GM12875 (cell line): ENCODE measurements around the gene PARP16.

Experiments used
- H3K4me3 ChIP-seq: one replicate; pipeline ENCODE4 v1.5.1; 2011; ENCODE audit warnings: low read depth, low read length, control low read depth
- TF ChIP-seq, protein P1 (sequence below): IDR thresholded peaks from 2 replicates; pipeline ENCODE4 v1.5.1; 2011; ENCODE audit warnings: low read depth, mild to moderate bottlenecking, control low read depth, inconsistent platforms, low read length, moderate library complexity, borderline replicate concordance; ENCODE audit not compliant: insufficient read depth

The PARP16 gene, protein sequence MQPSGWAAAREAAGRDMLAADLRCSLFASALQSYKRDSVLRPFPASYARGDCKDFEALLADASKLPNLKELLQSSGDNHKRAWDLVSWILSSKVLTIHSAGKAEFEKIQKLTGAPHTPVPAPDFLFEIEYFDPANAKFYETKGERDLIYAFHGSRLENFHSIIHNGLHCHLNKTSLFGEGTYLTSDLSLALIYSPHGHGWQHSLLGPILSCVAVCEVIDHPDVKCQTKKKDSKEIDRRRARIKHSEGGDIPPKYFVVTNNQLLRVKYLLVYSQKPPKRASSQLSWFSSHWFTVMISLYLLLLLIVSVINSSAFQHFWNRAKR

DNA sequence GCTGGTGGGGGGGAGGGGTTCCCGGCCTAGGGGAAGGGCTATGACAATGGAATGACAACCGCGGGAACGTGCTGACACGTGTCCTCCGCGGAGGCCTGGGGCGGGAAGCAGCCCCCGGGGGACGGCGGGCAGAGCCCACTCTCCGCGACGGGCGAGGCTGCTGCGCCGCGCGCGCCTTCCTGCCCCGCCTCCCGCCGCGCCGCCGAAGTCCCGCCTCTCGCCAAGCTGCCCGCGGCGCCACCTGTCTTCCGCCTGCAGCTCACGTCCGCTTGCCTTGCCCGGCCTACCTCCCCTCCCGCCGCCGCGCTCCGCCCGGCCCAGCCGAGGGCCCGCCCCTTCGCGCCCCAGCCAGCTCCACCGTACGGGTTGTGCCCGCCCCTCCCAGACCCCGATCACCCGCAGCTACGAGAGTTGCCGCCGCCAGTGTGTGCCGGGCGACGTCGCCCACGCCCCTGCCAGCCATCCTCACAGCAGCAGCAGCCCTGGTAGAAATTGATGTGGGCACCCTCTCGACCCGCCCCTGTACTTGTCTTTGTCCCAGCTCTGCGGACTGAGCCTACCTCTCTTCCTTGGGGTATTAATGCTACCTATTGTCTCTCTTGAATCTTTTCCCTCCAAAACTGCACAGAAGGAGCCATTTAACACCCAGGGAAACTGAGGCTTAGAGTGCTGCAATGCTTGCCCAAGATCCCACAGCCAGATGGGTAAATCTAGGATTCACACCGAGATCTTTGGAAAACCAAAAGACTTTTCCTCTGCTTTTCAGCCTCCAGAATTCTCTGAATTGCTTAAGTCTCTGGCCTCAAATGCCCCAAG lies at the start of gene PARP16:
Gene PARP16 (minus strand): TSS at position 180 of the 816 bp plus-strand sequence. CDS start 457 bp downstream, outside the sequence.
- TF ChIP-seq, protein P1, sequence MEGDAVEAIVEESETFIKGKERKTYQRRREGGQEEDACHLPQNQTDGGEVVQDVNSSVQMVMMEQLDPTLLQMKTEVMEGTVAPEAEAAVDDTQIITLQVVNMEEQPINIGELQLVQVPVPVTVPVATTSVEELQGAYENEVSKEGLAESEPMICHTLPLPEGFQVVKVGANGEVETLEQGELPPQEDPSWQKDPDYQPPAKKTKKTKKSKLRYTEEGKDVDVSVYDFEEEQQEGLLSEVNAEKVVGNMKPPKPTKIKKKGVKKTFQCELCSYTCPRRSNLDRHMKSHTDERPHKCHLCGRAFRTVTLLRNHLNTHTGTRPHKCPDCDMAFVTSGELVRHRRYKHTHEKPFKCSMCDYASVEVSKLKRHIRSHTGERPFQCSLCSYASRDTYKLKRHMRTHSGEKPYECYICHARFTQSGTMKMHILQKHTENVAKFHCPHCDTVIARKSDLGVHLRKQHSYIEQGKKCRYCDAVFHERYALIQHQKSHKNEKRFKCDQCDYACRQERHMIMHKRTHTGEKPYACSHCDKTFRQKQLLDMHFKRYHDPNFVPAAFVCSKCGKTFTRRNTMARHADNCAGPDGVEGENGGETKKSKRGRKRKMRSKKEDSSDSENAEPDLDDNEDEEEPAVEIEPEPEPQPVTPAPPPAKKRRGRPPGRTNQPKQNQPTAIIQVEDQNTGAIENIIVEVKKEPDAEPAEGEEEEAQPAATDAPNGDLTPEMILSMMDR: no peak
- H3K4me3 ChIP-seq: peak within 1 kb of the TSS; percentile 75

DNA sequence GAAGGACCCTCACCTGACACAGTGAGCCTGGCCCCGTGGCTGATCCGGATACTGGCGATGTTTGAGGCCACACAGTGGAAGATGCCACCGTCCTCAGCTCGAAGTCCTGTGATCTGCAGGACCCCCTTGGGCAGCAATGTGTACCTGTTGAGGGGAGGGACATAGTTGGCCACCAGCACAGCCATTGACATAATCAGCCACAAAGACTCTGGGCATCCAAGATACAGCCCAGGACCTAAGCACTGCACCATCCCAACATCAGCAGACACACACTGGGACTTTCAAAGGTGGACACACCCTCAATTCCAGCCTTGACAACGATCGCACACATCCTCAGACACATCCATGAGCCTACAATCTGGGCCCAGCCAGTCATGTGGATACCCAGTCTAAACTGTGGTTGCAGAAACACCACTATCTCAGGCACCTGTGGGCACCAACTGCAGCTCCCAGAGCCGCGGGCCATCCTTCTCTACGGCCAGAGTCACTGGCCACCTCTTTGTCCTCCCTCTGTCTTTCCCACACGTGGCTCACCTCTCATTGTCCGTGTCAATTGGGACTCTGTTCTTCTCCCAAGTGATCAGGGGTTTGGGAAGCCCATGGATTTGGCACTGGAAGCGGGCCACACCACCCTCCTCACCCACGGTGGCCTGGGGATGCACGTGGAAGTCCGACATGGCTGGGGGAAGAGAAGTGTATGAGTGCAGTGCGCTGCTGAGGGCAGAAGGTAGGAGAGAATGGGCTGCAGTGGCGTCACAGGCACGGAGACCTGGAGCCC lies 48.8 kb upstream of the PARP16 start:
- TF ChIP-seq, protein P1: no peak
- no peak overlapping the region for H3K4me3 ChIP-seq

DNA sequence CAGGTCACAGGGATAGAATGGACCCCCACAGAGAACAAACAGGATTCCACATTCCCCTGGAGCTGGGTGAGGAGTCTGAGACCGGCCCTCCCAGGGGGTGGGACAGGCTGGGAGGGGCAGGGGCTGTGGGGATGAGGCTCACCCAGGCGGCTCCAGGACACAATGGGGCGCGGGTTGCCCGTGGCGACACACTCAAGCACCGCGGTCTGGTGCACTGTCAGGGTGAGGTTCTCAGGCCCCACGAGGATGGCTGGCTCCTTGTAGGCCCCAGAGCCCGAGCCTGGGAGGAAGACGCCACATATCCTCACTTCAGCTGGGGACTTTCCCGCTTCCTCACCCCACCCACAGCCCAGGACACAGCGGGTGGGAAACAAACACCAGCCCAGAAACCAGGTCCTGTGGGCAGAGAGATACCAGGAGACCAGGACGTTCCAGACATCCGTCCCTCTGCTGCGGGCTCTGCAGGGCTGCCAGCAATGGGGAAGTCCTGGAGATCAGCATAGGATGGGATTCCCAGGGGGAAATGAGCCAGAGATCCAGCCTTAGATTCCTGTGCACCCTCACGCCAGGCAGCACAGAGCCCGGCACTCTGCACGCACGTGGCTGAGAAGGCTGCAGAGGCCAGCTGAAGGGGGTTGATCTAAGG lies 48.0 kb upstream of the PARP16 start:
- TF ChIP-seq, protein P1: no peak
- no peak overlapping the region for H3K4me3 ChIP-seq

DNA sequence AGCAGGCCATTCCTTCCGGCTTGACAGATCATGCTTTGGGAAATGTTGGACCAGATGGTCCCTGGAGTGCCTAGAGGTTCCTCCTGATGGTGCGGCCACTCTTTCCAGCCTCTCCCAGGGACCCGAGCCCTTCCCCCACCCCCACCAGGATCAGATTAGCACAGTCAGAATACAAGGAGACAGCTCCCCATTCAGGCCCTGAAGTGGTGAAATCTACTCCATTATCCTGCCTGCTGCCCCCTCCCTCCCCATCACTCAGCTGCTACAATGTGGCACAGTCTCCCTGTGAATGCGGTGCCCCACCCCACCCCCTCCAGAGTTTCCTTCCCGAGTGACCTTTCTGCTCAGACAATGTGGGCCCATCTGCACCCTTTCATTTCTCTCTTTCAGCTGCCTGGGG lies 47.2 kb upstream of the PARP16 start:
- TF ChIP-seq, protein P1: no peak
- H3K4me3 ChIP-seq: no peak overlapping the region

DNA sequence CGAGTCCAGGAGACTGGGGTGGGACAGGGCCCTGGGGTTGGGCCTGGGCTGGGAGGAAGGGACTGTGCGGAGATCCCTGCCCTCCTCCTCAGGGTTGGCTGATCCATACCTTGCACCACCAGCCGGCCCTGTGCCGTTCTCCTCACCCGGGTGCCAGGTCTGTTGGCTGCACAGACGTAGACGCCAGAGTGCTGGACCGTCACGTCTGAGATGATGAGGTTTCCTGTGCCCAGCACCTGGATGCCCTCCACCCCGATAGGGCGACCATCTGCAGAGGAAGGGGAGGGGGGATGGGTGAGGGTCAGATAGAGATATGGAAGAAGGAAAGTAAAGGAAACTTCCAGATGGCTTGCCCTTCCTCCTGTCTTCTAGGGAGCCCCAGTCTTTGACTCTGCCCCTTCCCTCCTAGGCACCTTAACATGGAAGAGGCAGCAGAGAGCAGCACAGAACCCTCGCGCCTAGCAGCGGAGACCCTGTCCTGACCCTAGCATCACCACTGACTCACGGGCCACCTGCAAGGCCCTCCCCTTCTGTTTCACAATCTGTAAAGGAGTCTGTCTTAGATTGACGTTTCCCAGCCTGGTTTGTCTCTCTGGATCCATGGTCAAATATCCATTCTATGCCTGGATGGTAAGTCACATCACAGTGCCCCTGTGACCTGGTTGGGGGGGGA lies 46.6 kb upstream of the PARP16 start:
- no peak overlapping the region for H3K4me3 ChIP-seq
- TF ChIP-seq, protein P1: no peak
